Subcutaneous adipose tissue (tissue), 4 donors: ENCODE data around the gene PLA2G4E. TPM values are rescaled to one million over a fixed set of nuclear protein-coding genes. Genes with fewer than 3 reads are reported as not detected.

Experiments used
- total RNA-seq, 4 donors: library from RNA; depleted of rRNA; stranded (reverse); fragments of >200 nt; gene quantifications; one replicate each; pipeline ENCODE4 v1.1.0, GENCODE V29; 2016
- TF ChIP-seq, protein P1 (sequence below): fragments of 450-650 bp; IDR thresholded peaks from one replicate; pipeline ENCODE4 v1.5.1; 2016; ENCODE audit warnings: low read depth, mild to moderate bottlenecking, control low read depth, antibody characterized with exemption, moderate library complexity

PLA2G4E gene
- total RNA-seq, 4 donors from 2014 or later = not detected

DNA sequence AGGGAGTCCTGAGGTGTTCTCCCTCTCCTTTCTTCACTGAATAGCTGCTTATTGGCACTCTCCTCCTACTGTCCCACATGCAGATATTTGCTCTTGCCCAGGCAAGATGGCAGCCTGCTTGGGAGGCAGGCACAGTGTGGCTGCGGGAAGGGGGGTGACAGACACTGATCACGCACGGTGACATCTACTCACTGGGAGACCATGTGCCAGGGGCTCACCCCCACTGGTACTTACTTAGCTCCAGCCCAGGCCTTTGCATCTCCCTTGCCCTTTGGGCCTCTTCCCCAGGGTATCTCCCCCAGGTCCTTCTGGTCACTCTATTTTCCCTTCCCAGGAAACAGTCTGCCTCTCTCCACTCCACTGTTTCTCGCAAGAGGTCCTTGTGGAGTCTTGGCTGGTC, 6.4 kb downstream of the PLA2G4E start:
- TF ChIP-seq, protein P1, sequence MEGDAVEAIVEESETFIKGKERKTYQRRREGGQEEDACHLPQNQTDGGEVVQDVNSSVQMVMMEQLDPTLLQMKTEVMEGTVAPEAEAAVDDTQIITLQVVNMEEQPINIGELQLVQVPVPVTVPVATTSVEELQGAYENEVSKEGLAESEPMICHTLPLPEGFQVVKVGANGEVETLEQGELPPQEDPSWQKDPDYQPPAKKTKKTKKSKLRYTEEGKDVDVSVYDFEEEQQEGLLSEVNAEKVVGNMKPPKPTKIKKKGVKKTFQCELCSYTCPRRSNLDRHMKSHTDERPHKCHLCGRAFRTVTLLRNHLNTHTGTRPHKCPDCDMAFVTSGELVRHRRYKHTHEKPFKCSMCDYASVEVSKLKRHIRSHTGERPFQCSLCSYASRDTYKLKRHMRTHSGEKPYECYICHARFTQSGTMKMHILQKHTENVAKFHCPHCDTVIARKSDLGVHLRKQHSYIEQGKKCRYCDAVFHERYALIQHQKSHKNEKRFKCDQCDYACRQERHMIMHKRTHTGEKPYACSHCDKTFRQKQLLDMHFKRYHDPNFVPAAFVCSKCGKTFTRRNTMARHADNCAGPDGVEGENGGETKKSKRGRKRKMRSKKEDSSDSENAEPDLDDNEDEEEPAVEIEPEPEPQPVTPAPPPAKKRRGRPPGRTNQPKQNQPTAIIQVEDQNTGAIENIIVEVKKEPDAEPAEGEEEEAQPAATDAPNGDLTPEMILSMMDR = no peak

DNA sequence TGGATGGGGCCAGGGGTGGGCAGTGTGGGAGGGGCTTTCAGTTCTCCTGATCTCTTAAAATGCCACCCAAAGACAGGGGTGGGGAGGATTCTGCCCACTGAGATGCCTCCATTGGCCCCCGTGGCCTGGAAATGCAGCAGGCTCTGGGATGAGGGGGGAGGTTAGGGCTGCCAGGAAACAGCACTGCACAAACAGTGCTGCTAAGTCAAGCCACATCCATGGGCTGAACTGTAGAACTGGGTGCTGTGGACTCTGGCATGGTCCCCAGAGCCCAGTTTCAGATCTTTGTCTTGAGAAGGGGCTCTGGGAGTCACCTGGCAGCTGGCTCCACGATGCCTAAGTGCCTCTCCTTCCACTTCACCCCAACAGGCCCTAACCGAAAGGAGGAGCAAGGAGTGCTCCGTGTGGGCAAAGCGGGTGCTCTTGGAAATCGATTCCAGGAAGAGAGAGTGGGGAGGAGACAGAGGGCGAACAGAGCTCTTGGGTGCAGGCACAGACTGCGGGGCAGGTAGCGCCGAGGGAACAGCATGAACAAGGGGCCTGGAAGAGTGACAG, 7.8 kb downstream of the PLA2G4E start:
- TF ChIP-seq, protein P1 = no peak

DNA sequence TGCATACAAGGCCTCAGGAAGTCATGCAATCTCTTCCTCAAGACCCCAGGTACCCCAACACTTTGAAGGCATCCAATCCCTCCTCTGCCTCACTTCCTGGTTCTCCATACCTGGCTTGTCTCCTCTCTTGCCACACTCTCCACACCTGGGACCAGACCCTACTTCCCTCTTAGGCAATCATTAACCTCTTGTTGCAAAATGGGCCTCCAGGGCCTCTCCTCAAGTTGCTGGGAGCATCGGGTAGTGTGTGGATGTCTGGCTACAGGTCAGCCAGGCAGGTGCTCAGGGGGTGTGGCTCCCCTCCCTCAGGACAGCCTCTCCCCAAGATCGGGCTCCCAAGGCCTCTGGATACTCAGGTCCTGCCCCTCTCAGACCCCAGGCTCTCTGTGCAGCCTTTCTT, 8.6 kb downstream of the PLA2G4E start:
- TF ChIP-seq, protein P1 = no peak

DNA sequence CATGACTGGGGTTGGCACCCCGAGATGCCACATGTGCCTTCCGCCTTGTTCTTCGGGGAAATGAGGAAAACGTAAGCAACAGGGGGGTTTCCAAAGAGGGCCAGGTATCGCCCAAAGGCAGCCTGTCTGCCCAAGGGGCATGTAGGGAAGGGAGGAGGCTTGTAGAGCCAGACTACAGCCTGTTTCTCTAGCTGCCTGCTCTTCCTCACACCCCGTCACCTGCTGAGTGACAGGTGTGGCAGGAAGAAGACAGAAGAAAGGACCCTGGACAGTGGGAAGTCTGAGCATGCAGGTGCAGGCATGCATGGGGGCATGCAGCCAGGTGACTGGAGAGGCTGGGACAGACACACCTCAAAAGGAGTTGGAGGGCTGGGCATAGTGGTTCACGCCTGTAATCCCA, 9.8 kb downstream of the PLA2G4E start:
- TF ChIP-seq, protein P1 = no peak

DNA sequence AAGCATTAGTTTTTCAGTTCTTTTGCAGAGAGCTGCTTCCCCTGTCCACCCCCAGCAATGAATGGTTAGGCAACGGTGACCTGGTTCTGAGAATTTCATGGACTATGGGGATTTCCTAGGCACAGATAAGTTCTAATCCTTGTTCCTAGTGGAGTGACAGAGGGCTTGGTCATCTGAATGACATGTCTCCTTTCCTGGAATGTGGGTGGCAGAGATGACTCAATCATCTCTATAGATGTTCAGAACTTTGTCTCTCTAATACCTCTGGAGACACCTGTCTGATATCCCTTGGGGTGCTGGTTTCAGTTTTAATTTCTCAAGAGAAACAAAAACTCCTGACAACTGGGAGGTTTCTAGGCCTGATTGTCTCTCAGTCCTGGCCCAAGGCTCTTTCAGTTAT, 10.4 kb downstream of the PLA2G4E start:
- TF ChIP-seq, protein P1 = no peak

DNA sequence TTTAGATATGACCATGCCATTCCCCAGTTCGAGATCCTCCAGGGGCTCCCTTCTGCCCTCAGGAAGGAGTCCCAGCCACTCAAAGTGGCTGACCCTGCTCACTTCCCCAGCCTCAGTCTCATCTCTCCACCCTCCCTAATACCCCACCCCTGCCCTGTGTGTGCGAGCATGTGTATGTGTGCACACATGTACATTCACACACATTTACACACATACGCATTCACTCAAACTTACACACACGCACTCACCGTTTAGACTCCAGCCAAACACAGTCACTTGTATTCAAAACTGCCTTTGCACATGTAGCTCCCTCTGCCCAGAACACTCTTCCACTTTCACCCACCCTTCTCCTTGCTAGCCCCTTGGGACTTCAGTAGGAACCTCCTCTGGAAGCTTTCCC, 11.4 kb downstream of the PLA2G4E start:
- TF ChIP-seq, protein P1 = no peak

DNA sequence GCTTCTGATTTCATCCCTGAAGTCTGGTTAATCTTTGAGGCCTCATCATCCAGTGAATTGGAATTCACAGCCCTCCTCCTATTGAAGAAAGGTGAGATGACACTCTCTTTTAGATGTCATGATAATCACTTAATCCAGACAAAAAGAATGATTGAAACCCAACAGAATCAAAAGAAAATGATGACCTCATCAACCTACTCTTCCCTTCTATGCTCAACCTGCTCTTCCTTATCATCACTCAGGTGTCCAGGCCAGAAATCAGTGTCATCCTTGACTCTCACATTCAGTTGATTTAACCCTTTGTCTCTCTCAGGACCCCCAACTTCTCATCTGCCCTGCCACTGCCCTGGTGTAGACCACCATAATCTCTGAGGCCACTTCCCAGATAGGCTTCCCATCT, 11.8 kb downstream of the PLA2G4E start:
- TF ChIP-seq, protein P1 = no peak
